WTC11 (cell line): ENCODE measurements around the gene IFT88. TPM values are rescaled to one million over a fixed set of nuclear protein-coding genes. Genes with fewer than 3 reads are reported as not detected.

Experiments
- ATAC-seq: fragments of 200-7000 bp; cut with Tn5 transposase; 2 replicates; pipeline ENCODE4 v1.10.0; 2021; ENCODE audit warnings: mild to moderate bottlenecking, moderate library complexity
- CTCF ChIA-PET: fragments of 300-600 bp; sonication (Branson Sonifier 250); formaldehyde crosslinking; loops from one replicate; lab custom pipeline; 2021; ENCODE audit warnings: antibody characterized with exemption; lab: Charles Lee
- POLR2A ChIA-PET: fragments of 350-600 bp; sonication (Branson Sonifier 250); formaldehyde crosslinking; loops from one replicate; lab custom pipeline; 2021; ENCODE audit warnings: antibody characterized with exemption; lab: Charles Lee
- DNase-seq: peaks from one replicate; pipeline ENCODE4 v3.0.0; 2021; ENCODE audit warnings: low spot score
- H3K27ac Mint-ChIP-seq: 2 replicates; pipeline ENCODE4 v1.8.0; 2021; ENCODE audit warnings: mixed read lengths
- H3K27me3 Mint-ChIP-seq: 2 replicates; pipeline ENCODE4 v1.8.0; 2021; ENCODE audit warnings: low read depth, mild to moderate bottlenecking, moderate library complexity, mixed read lengths
- H3K36me3 Mint-ChIP-seq: 2 replicates; pipeline ENCODE4 v1.8.0; 2021; ENCODE audit warnings: mixed read lengths
- H3K4me1 Mint-ChIP-seq: 2 replicates; pipeline ENCODE4 v1.8.0; 2022; ENCODE audit warnings: mixed read lengths
- H3K4me3 Mint-ChIP-seq: 2 replicates; pipeline ENCODE4 v1.8.0; 2021; ENCODE audit warnings: mild to moderate bottlenecking, moderate library complexity, mixed read lengths
- H3K9me3 Mint-ChIP-seq: 2 replicates; pipeline ENCODE4 v1.8.0; 2021; ENCODE audit warnings: mixed read lengths
- ARID4B ChIP-seq: sonication (generic); formaldehyde crosslinking; IDR thresholded peaks from 2 replicates; pipeline ENCODE4 v1.8.0; 2023; ENCODE audit warnings: missing genetic modification reagents, mild to moderate bottlenecking, borderline replicate concordance
- CDX4 ChIP-seq: fragments of 250-450 bp; sonication (Bioruptor Pico); IDR thresholded peaks from 2 replicates; pipeline ENCODE4 v1.9.0; 2021; ENCODE audit warnings: moderate library complexity, mild to moderate bottlenecking, inconsistent platforms, borderline replicate concordance
- CREB1 ChIP-seq: sonication (generic); formaldehyde crosslinking; IDR thresholded peaks from 2 replicates; pipeline ENCODE4 v1.8.0; 2023; ENCODE audit warnings: mild to moderate bottlenecking, missing genetic modification reagents
- CTCF ChIP-seq: fragments of 200-600 bp; IDR thresholded peaks from 2 replicates; pipeline ENCODE4 v1.8.0; 2022; ENCODE audit warnings: antibody characterized with exemption
- ELF4 ChIP-seq: sonication (generic); formaldehyde crosslinking; IDR thresholded peaks from 2 replicates; pipeline ENCODE4 v1.8.1; 2022; ENCODE audit warnings: low read depth, mild to moderate bottlenecking, moderate library complexity, missing genetic modification reagents
- FOXJ3 ChIP-seq: sonication (generic); formaldehyde crosslinking; IDR thresholded peaks from 2 replicates; pipeline ENCODE4 v1.9.0; 2021; ENCODE audit warnings: missing genetic modification reagents, mild to moderate bottlenecking, borderline replicate concordance
- HMGXB4 ChIP-seq: sonication (generic); formaldehyde crosslinking; IDR thresholded peaks from 2 replicates; pipeline ENCODE4 v1.8.1; 2023; ENCODE audit warnings: mild to moderate bottlenecking, moderate library complexity, missing genetic modification reagents
- JAZF1 ChIP-seq: fragments of 250-450 bp; sonication (Bioruptor Pico); IDR thresholded peaks from 2 replicates; pipeline ENCODE4 v1.9.0; 2021; ENCODE audit warnings: moderate library complexity, mild to moderate bottlenecking, inconsistent platforms
- JUN ChIP-seq: sonication (generic); formaldehyde crosslinking; IDR thresholded peaks from 2 replicates; pipeline ENCODE4 v1.8.0; 2023; ENCODE audit warnings: mild to moderate bottlenecking, missing genetic modification reagents
- MAX ChIP-seq: sonication (generic); formaldehyde crosslinking; IDR thresholded peaks from 2 replicates; pipeline ENCODE4 v1.8.0; 2022; ENCODE audit warnings: mild to moderate bottlenecking, missing genetic modification reagents
- MXD4 ChIP-seq: fragments of 250-450 bp; sonication (Bioruptor Pico); IDR thresholded peaks from 2 replicates; pipeline ENCODE4 v1.8.0; 2021; ENCODE audit warnings: mild to moderate bottlenecking, moderate library complexity, borderline replicate concordance
- NR3C1 ChIP-seq: sonication (generic); formaldehyde crosslinking; conservative IDR thresholded peaks from 2 replicates; pipeline ENCODE4 v1.8.1; 2023; ENCODE audit warnings: low read depth, mild to moderate bottlenecking, missing genetic modification reagents
- PRRX2 ChIP-seq: fragments of 250-450 bp; sonication (Bioruptor Pico); IDR thresholded peaks from 2 replicates; pipeline ENCODE4 v1.8.0; 2021; ENCODE audit warnings: mild to moderate bottlenecking
- SMAD4 ChIP-seq: sonication (generic); formaldehyde crosslinking; IDR thresholded peaks from 2 replicates; pipeline ENCODE4 v1.8.0; 2022; ENCODE audit warnings: mild to moderate bottlenecking, missing genetic modification reagents
- SOX15 ChIP-seq: fragments of 250-450 bp; sonication (Bioruptor Pico); IDR thresholded peaks from 2 replicates; pipeline ENCODE4 v1.9.0; 2021; ENCODE audit warnings: mild to moderate bottlenecking
- SP1 ChIP-seq: sonication (generic); formaldehyde crosslinking; conservative IDR thresholded peaks from 2 replicates; pipeline ENCODE4 v1.8.1; 2022; ENCODE audit warnings: missing genetic modification reagents
- TEAD1 ChIP-seq: sonication (generic); formaldehyde crosslinking; IDR thresholded peaks from 2 replicates; pipeline ENCODE4 v1.8.0; 2022; ENCODE audit warnings: mild to moderate bottlenecking, missing genetic modification reagents
- ZMAT4 ChIP-seq: fragments of 250-450 bp; sonication (Bioruptor Pico); IDR thresholded peaks from 2 replicates; pipeline ENCODE4 v1.9.0; 2021; ENCODE audit warnings: mild to moderate bottlenecking
- ZNF138 ChIP-seq: sonication (generic); formaldehyde crosslinking; conservative IDR thresholded peaks from 2 replicates; pipeline ENCODE4 v1.8.1; 2022; ENCODE audit warnings: mild to moderate bottlenecking, moderate library complexity, missing genetic modification reagents
- ZNF232 ChIP-seq: sonication (generic); formaldehyde crosslinking; IDR thresholded peaks from 2 replicates; pipeline ENCODE4 v1.8.0; 2022; ENCODE audit warnings: mild to moderate bottlenecking, missing genetic modification reagents
- ZNF423 ChIP-seq: fragments of 250-450 bp; sonication (Bioruptor Pico); IDR thresholded peaks from 2 replicates; pipeline ENCODE4 v2.1.2; 2022; ENCODE audit warnings: mild to moderate bottlenecking, moderate library complexity
- ZNF671 ChIP-seq: fragments of 250-450 bp; sonication (Bioruptor Pico); IDR thresholded peaks from 2 replicates; pipeline ENCODE4 v1.8.0; 2021; ENCODE audit warnings: mild to moderate bottlenecking
- total RNA-seq: library from RNA; stranded (reverse); gene quantifications from 3 replicates; pipeline ENCODE4 v1.2.3, GENCODE V29; 2021
- TF ChIP-seq, protein P1 (sequence below): sonication (generic); formaldehyde crosslinking; IDR thresholded peaks from 2 replicates; pipeline ENCODE4 v1.8.0; 2022; ENCODE audit warnings: mild to moderate bottlenecking, missing genetic modification reagents
- TF ChIP-seq, protein P2 (sequence below): sonication (generic); formaldehyde crosslinking; IDR thresholded peaks from 2 replicates; pipeline ENCODE4 v1.8.1; 2022; ENCODE audit warnings: low read depth, mild to moderate bottlenecking, moderate library complexity, missing genetic modification reagents, borderline replicate concordance

Gene IFT88
- total RNA-seq, 1 experiment from 2014 or later, result 6.5 TPM

DNA sequence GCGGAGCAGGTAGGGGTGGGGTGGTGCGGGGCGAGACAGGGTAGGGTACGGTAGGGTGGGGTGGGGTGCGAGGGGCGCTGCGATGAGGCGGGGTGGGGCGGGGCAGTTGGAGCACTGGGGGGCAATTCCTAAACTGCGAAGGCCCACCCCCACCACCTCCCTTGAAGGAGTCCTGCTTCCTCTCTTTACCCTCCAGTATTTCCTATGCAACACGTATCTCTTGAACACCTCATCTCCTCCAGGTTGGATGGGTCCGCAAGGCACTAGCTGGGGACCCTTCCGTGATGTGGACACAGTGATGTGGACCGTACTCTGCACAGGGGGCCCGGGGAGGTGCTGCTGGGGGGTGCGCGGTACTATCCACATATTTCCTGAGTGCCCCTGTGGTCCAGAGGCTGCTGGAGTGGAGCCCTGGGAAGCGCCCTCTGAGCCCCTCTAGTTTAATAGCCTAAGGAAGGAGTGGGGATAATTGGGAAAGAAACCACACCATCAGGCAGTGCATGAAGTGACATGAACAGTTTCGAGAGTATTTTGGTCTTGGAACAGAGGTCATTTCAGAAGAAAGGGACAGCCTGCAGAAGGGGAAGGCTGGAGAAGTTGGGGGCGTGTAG lies 137.6 kb downstream of the IFT88 start:
- POLR2A ChIA-PET, result interaction anchor here (1.0 kb wide), 1 partner anchor 77 kb away, joined by 4 read pairs; no protein-coding TSS in a partner anchor
- Mint-ChIP-seq H3K4me3 (peak overlapping the region; percentile 70), H3K27me3 (peaks cover 47% of the 10 kb centered on the region), H3K9me3 (no peaks in the 10 kb centered on the region), H3K4me1 (peaks cover 10% of the 10 kb centered on the region), H3K36me3 (no peaks in the 10 kb centered on the region), H3K27ac (no peak overlapping the region)
- CTCF ChIA-PET, result interaction anchor here (0.9 to 2.5 kb wide), 8 partner anchors 10 to 238 kb away, joined by 3 to 16 read pairs (median 4); partner anchors contain the start of genes CRYL1 and EEF1AKMT1
- no peak for DNase-seq
- TF ChIP-seq SP1 (CRISPR knock-in tag) (no peak), HMGXB4 (CRISPR knock-in tag) (no peak), JAZF1 (no peak), ZNF232 (no peak), CDX4 (CRISPR knock-in tag) (no peak), JUN (CRISPR knock-in tag) (no peak), PRRX2 (CRISPR knock-in tag) (no peak), ZMAT4 (CRISPR knock-in tag) (no peak), CTCF (no peak), ZNF671 (CRISPR knock-in tag) (no peak), ARID4B (CRISPR knock-in tag) (no peak), NR3C1 (no peak), SOX15 (CRISPR knock-in tag) (no peak), CREB1 (CRISPR knock-in tag) (no peak)
- TF ChIP-seq, protein P1, sequence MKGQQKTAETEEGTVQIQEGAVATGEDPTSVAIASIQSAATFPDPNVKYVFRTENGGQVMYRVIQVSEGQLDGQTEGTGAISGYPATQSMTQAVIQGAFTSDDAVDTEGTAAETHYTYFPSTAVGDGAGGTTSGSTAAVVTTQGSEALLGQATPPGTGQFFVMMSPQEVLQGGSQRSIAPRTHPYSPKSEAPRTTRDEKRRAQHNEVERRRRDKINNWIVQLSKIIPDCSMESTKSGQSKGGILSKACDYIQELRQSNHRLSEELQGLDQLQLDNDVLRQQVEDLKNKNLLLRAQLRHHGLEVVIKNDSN (CRISPR knock-in tag), result no peak
- ATAC-seq, result peak; percentile 17

- CTCF ChIA-PET, result no interaction called here
- no peak for TF ChIP-seq FOXJ3 (CRISPR knock-in tag)
- no peak for TF ChIP-seq ELF4
- TF ChIP-seq MAX (CRISPR knock-in tag), result no peak
- TF ChIP-seq ZNF423 (CRISPR knock-in tag), result no peak
- TF ChIP-seq, protein P2, sequence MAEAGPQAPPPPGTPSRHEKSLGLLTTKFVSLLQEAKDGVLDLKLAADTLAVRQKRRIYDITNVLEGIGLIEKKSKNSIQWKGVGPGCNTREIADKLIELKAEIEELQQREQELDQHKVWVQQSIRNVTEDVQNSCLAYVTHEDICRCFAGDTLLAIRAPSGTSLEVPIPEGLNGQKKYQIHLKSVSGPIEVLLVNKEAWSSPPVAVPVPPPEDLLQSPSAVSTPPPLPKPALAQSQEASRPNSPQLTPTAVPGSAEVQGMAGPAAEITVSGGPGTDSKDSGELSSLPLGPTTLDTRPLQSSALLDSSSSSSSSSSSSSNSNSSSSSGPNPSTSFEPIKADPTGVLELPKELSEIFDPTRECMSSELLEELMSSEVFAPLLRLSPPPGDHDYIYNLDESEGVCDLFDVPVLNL (CRISPR knock-in tag), result no peak
- no peak for TF ChIP-seq ZNF138 (CRISPR knock-in tag)
- no peak for TF ChIP-seq CREB1 (CRISPR knock-in tag)
- no peak for TF ChIP-seq TEAD1 (CRISPR knock-in tag)
- TF ChIP-seq SP1 (CRISPR knock-in tag), result no peak
- TF ChIP-seq SMAD4 (CRISPR knock-in tag), result no peak
- no peak for TF ChIP-seq MXD4 (CRISPR knock-in tag)
- no peak for TF ChIP-seq NR3C1
Observed at GRCh38 chr13:20706661-20707060, 139.7 kb downstream of the IFT88 start.

More at GRCh38 chr13:20706661-20707060, 139.7 kb downstream of the IFT88 start:
- Mint-ChIP-seq H3K36me3 (no peaks in the 10 kb centered on the region), H3K4me3 (no peak overlapping the region), H3K4me1 (peaks cover 13% of the 10 kb centered on the region), H3K9me3 (no peaks in the 10 kb centered on the region), H3K27ac (no peak overlapping the region), H3K27me3 (peaks cover 29% of the 10 kb centered on the region)
- ATAC-seq (no peak), DNase-seq (no peak)
- POLR2A ChIA-PET, result no interaction called here
